Effector CD4-positive, alpha-beta T cell (primary cell): Measurements from ENCODE around the gene MTSS2.

Experiments used
- DNase-seq: peaks from one replicate; pipeline ENCODE4 v3.0.0-alpha.2; 2020

The MTSS2 gene

GRCh38 chr16:70700101-70701020 lies 14.5 kb upstream of the MTSS2 start:
- no peak for DNase-seq

DNA sequence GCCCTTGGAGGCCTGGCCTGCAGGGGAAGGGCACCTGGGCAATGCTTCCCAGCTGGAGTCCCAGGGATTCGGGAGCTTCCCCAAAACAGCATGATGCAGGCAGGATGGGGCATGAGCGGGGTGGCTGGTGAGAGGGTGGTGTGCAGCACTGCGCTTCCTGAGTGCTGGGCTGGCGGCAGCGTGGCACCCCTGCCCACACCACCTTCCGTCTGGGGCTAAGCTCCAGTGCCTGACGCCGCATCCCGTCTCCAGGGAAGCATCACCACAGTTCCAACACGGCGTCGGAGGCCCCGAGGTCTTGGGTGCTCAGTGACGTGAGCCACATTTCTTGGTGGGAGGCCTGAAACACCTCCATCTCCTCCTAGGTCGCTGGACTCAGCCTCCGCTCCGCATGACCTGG lies 13.8 kb upstream of the MTSS2 start:
- DNase-seq, result no peak

- DNase-seq, result no peak
These were observed 13.0 kb upstream of the MTSS2 start for GRCh38 chr16:70698901-70699300.

DNA sequence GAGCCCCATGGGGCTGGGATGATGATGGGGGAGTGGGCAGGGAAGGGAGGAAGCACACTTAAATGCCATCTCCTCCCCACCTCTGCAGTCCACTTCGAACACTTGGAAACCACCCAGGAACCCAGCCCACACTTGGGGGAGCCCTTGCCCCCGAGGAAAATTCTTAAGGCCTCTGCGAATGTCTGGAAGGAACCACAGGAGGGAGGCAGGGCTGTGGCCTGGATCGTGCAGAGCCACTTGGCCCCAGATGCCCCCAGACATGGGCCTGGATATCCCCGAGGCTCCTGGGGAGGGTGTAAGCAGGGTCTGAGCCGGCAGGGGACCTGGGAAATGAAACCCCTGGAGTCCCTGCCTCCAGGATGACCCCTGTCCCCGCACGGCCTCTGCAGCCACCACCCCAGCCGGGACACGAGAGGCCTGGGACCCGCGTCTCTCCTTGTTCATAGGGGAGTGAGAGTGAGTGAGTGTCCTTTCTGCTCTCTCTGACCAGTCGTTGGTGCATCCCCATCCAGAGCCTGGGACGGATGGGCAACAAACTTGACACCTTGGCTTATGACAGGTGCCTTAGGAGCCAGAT lies 11.8 kb upstream of the MTSS2 start:
- DNase-seq, result no peak

DNA sequence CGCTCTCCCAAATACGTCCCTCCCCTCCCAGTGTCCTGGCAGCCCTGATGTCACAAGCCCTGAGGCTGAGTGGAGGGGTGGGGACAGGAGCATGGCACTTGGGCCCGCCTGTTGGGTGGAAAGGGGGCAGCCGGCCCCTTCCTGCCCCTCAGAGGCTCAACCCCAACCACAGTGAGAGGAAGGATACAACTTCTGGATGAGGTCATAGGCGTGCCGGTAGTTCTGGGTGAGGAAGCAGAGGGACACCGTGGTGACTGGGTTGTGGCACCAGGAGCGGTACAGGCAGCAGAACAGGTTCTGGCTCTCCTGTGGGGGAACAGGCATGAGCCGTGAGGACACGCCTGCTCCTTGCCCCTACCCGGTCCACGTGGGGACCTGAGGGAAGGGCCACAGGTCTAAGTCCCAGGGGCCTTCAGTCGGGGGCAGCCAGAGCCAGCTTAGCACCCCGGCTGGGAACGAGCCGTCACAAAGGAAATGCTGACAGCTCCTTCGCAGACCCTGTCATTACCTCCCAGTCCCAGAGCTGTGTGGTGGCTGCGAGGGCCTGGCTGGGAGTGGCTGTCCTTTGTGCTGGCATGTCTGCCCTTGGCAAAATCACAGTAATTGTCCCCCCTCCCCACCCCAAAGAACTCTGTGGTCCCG lies 11.2 kb upstream of the MTSS2 start:
- DNase-seq, result no peak

DNA sequence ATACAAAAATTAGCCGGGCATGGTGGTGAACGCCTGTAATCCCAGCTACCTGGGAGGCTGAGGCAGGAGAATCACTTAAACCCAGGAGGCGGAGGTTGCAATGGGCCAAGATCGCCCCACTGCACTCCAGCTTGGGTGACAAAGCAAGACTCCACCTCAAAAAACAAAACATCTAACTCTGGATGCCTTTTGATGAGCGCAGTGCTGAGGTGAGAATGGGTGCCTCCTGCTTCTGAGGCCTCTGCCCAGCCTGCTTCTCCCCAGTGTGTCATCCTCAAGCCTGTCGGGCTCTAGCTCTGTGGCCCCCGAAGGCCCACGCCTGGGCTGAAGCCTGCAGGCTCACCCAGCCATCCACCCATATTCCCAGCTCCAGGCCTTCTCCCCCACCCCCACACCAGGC lies 10.5 kb upstream of the MTSS2 start:
- no peak for DNase-seq

DNA sequence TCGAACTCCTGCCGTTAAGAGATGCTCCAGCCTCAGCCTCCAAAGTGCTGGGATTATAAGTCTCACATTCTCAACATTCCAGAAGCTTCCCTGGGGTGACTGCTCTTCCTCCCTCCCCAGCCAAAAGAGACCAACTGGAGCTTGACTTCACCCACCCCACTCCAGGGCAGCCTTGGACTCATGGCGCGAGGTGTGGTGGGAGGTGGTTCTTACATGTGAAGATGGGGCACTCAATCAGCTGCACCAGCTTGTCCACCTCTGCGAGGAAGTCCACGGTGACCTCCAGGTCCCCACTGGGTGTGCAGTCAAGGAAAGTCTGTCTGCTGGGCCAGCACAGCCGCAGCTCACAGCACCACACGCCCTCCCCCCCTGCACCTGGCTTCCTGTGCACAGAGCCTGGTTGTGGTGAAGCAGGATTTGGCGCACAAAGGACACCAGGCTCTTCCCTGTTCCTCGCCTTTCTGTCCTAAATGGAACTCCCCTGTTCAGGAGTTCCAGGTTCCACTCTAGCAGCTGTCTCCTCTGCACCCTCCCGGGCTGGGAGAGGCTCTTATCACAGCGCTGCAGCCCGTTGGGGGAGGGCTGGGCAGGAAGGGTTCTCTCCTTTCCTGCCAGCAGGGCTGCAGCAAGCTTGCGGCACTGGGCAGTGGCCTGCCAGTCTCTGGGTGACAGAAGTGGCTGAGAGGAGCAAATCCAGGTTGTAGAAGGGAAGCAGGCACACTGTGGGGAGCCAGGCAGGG lies 9.6 kb upstream of the MTSS2 start:
- no peak for DNase-seq

DNA sequence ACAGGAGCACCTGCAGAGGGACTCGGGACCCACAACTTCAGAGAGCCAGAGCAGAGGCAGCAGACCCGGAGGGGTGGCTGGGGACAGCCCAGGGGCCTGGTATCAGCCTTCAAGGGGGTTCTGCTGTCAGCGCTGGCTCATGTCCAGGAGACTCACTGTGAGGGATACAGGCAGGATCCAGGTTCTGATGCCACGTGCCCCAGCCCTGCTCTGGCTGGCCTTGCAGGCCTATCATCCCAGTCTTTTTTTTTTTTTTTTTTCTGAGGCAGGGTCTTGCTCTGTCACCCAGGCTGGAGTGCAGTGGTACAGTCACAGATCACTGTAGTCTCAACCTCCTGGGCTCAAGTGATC lies 9.0 kb upstream of the MTSS2 start:
- no peak for DNase-seq

DNA sequence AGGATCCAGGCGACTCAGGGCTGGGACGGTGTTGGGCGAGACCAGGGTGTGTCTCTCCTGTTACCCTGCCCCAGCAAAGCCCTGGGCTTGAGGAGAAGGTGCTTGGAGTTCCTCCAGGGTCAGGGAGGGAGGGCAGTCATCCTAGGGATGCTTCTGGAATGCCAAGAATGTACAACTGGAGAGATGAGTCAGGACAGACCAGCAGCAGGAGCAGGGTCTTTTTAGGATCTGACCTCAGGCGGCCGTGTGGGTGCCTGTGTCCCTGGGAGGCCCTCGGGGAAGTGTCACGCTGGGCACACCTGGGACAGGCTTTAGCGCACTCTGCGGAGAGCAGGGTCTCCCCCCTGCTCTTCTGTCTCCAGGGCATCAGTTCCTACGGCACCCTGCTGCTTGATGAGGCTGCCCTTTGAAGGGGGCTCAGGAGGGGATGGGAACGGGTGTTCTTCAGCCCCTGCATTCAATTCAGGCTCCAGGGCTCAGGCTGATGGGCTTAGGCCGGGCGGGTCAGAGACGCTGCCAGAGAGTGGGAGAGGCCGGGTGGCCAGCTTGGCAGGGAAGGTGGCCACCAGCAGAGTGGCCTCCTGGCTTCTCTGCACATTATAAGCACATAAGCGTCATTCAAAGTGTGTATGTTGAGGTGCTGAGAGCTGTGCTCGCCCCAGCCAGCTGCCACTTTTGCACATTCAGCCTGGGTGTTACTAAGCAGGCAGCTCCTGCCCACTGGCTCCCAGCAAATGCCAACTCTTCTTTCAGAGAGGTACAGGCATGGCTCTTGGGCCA lies 8.4 kb upstream of the MTSS2 start:
- no peak for DNase-seq

- DNase-seq, result no peak
These were observed 7.2 kb upstream of the MTSS2 start for GRCh38 chr16:70692873-70693671.

GRCh38 chr16:70692130-70692872 lies 6.4 kb upstream of the MTSS2 start:
- no peak for DNase-seq

DNA sequence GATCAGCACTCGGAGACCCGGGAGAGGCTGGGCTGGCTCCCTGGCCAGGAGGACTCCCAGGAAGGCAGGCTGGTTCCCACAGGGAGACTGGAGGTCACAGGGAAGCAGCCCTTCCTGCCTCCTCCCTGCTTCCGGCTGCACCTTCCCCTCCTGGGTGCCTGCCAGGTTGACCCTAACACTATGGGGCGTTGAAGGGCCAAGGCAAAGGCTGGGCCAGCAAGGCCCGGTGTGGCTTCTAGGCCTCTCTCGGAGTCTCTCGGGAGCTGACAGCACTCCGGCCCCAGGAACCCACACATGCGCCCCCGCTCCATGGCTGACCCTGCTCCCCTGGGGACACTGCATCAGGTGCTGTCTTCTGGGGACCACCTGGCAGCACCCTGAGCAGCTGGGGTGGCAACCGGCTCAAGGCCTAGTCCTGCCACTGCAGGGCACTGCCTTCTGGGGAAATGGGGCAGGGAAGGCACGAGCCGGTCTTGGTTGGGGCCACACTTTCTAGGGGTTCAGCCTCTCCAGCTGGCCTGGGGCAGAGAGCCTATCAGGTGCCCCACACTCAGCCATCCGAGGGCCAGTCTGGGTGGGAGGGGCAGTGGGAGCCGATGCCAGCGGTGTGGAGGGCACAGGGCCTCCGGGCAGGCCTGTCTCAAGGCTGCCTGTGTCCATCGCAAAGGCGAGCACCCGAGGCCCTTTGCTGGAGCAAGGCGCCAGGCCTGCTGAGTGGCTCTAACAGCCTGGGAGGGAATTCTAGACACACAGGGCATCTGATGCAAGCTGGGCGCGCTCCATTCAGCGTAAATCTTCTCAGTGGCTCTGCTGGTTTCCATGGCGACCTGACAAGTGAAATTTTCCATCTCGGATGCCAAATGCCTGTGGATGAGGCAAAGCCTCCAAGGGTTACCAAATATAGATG lies 5.6 kb upstream of the MTSS2 start:
- DNase-seq, result no peak

DNA sequence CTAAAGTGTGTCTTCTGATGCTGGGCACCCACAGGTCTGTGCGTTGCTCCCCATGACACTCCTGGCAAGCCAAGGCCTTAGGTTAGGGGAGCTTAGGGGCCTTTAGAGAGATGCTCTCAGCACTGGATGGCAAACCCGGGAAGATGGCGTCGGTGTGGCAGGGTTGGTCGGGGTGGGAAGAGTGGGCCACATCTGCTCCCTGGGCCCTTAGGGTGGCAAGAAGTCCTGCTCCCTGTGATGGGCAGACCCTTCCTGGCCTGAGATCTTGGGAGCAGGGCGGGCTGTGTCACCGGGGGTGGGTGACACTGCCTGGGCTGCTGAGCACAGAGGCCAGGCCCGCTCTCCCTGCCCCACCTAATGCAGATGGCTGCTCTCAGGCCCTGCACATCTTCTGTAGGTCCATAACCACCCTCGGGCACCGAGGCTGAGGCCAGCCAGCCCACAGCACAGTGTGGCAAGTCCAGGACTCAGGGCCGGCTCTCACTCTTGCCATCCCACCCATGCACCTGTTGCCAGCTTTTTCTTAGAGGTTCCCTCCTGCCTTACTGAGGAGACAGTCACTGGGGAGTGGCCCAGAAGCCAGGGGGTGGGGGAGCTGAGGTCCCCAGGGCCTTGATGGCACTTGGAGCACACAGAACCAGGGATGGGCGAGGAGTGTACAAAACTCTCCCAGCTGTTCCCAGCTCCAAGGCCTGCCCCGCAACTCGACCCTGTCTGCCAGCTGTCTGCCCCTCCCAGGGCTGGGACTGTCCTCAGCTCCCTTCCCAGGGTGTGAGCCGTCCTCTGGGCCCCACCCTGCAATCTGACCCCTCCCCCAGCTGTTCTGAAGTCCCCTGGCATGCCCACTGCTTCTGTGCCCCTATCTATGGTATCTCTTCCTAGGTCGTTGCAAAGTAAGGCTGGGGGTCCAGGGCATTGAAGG lies 4.4 kb upstream of the MTSS2 start:
- DNase-seq, result no peak

DNA sequence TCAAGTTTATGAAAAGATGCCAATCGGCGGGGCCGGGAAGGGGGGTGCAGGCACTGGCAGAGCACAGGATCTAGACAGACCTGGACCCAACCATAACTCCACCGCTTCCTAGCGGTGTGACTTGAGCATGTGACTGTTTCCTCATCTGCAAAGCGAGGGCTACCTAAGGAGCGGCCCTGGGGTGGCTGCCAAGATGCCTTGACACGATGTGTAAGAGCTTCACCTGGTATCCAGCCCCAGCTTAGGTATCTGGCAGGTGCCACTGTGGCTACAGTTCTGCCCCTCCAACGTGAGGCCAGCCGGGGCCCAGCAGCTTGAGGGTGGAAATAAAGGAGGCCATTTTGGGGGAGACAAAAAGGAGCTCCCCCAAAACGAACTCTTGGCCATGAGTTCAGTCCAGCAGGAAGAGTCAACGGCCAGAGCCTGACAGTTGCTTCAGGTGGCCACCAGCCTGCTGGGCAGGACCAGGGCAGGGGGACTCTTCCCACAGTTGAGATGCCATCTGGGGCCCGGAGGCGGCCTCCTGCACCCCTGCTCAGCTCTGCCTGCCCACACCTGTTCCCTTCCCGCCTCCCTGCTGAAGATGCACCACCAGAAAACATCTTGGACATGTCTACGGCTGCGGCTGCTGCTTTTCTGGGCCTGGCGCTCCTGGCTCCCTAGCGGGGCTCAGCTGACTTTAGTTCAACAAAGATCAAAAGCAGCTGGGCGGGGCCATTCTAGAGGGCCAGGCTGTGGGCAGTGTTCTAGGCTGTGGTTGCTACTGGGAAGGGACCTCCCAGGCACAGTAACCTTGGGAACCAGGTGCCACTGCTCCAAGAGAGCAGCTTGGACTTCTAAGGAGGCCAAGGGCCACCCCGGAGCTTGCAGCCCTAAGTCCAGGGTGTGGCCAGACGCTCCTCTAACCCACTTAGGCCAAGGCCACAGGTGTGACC lies 3.4 kb upstream of the MTSS2 start:
- no peak for DNase-seq

- no peak for DNase-seq
These were observed 2.4 kb upstream of the MTSS2 start for GRCh38 chr16:70688246-70688742.

DNA sequence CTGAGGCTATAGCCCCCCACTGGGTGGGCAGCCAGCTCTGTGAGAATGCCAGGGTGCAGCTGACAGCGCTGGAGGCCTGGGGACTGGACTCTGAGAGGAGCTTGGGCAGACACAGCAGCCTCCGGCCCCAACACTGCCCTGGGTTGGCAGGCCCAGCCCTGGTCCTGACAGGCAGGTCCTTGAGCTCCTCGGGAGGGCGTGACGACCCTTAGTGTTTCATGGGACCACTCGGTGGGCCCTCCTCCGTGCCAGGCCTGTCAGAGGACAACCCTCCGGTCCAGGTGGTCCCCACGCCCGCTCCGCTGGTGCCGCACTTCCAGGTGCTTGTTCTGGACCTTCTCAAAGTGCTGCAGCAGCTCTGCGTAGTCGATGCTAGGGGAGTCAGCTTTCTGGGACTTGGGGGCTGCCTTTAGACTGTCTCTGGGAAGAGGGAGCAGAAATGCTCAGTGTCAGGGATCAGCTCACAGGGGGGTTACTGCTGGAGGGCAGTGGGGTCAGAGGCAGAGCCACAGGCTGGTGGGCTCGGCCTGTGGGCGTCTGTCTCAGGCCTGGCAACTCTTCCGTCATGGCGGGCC lies 1.9 kb upstream of the MTSS2 start:
- no peak for DNase-seq

- no peak for DNase-seq
These were observed 1.3 kb upstream of the MTSS2 start for GRCh38 chr16:70687102-70687511.
